Ishikawa (cell line): Measurements from ENCODE around the gene RASL10A.

Source experiments
- CREB1 ChIP-seq: IDR thresholded peaks from 2 replicates; pipeline ENCODE4 v1.6.1; 2012; ENCODE audit warnings: low read depth
- EP300 ChIP-seq: IDR thresholded peaks from 2 replicates; pipeline ENCODE4 v1.6.1; 2012; ENCODE audit warnings: borderline replicate concordance

DNA sequence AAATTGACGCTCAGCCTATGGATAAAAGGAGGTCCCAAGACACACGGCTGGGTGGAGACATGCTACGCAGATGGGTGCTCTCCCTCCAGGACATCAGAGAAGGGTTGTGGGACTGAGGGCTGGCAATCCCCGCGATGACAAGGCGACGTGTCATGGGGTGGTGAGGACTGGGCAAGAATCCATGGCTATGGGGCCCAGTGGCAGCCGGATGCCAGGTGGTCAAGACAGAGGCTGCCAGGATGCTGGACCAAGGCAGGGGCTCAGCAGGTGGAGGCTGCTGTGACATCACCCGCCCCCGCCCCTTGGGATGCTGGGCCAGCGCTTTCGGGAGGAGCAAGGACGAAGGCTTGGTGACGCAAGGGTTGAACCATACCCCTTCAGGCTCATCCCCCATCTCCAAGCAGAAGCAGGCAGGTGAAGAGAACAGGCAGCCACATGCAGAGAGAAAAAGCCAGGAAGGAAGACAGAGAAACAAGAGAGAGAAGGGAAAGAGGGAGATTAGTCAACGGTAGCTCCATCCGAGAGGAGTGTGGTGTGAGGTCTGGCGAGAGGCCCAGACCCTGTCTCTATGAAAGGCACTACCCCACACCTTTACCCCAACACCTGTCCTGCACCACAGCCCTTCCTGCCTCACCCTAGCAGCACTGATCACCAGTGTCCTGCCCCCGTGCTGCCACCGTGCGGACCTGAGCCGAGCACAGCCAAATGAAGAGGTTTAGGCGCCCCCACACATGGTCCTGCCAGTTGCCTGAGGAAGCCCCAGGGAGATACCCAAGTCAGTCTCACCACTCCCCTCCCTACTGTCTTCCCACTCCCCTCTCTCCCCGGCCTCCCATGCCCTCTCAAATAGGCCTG lies 24.1 kb upstream of the RASL10A start:
- TF ChIP-seq CREB1 (no peak), EP300 (no peak)
